Psoas muscle (tissue), 8 donors: ENCODE measurements around the gene ERMARD. TPM values are rescaled to one million over a fixed set of nuclear protein-coding genes. Genes with fewer than 3 reads are reported as not detected.

Experiments
- ATAC-seq, 4 donors: fragments of 200-7000 bp; cut with Tn5 transposase; one replicate each; pipeline ENCODE4 v1.9.1; 2020; ENCODE audit warnings: moderate library complexity in 3 of 4, mild to moderate bottlenecking in 2 of 4
- DNase-seq, 2 donors: peaks; one replicate each; pipeline ENCODE4 v3.0.0-alpha.2; 2020
- H3K27ac ChIP-seq: fragments of 200-600 bp; one replicate; pipeline ENCODE4 v1.8.0; 2022
- H3K27me3 ChIP-seq, 3 donors: fragments of 200-600 bp in 1 of 3; one replicate each; pipeline versions ENCODE4 v1.6.1 to v1.8.0; 2013 to 2022; ENCODE audit warnings: low read length in 2 of 3, mild to moderate bottlenecking in 2 of 3, moderate library complexity in 1 of 3; ENCODE audit not compliant: insufficient read depth in 3 of 3
- H3K36me3 ChIP-seq, 2 donors: fragments of 200-600 bp in 1 of 2; one replicate each; pipeline versions ENCODE4 v1.6.1 to v1.8.0; 2013 to 2022; ENCODE audit warnings: low read depth in 1 of 2, mild to moderate bottlenecking in 1 of 2, moderate library complexity in 1 of 2; ENCODE audit not compliant: insufficient read depth in 1 of 2
- H3K4me1 ChIP-seq: fragments of 200-600 bp; one replicate; pipeline ENCODE4 v1.8.0; 2022
- H3K4me3 ChIP-seq: fragments of 200-600 bp; one replicate; pipeline ENCODE4 v1.8.0; 2022; ENCODE audit warnings: mild to moderate bottlenecking
- H3K9me3 ChIP-seq: fragments of 200-600 bp; one replicate; pipeline ENCODE4 v1.8.0; 2022
- WGBS, 3 donors: extraction: QIAGEN DNeasy Blood & Tissue Kit; methylation state at CpG; one replicate each; pipeline versions ENCODE4 v1.1.6 to v1.1.7; 2013; 5-methylcytosine and 5-hydroxymethylcytosine counted together
- intact Hi-C, 2 donors: fragments of 100-400 bp; cut with DNase I; formaldehyde crosslinking; loops; one replicate each; pipeline versions ENCODE4 v1.11.0 to v1.14.2; 2022
- polyA plus RNA-seq, 3 donors: library from polyadenylated mRNA; stranded (reverse); fragments of 200-250 nt; gene quantifications; one replicate each; pipeline ENCODE4 v1.2.3, GENCODE V29; 2013
- total RNA-seq, 4 donors: library from RNA; stranded (reverse); fragmentation: NEBNext Ultra II Directional in 2 of 4; extraction: Animal tissue kit (Norgen Biotek cat#: 25700) in 2 of 4; gene quantifications; one replicate each; pipeline versions ENCODE4 v1.2.1 to v1.2.4, GENCODE V29; 2021 to 2023
- TF ChIP-seq, protein P1 (sequence below): fragments of 200-600 bp; IDR thresholded peaks from one replicate; pipeline ENCODE4 v1.8.0; 2022; ENCODE audit warnings: antibody characterized with exemption
- donor health status: healthy with polysubstance abuse.
- donor health status: DM: no; HTN: no; CAD: no; lungs with moderate emphysema.
- donor health status: Bipolar disorder and iron deficiency.
- donor health status: healthy.
- donor health status: DM: yes; HTN: yes; CAD: no.
- donor health status: DM: no; HTN: no; CAD: no.
- donor health status: DM: no; HTN: no; CAD: no.
- donor health status: DM: yes; HTN: yes; CAD: no.

ERMARD gene
- total and polyA plus RNA-seq, 7 donors: 7.9 to 13.3 (median 11.4) TPM

DNA sequence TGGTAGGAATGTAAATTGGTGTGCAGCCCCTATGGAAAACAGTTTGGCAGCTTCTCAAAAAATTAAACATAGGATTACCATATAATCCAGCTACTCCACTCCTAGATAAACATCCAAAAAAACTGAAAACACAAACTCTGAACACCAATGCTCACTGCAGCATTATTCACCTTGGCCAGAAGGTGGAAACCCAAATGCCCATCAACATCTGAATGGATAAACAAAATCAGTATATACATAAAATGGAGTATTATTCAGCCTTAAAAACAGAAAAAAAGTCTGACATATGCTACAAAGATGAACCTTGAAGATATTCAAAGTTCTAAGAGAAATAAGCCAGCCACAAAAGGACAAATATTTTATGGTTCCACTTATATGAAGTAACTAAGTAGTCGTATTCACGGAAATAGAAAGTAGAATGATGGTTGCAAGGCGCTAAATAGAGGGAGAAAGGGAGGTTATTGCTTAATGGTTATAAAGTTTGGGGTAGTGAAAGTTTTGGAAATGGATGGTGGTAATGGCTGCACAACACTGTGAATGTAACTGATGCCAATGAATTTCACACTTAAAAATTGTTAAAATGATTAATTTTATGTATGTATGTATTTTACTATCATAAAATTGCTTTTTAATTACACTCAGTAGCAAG lies 31.1 kb upstream of the ERMARD start:
- 86 to 97% (median 92%) methylated on average over 3 of the region's 3 CpGs for WGBS, 3 donors
- Histone ChIP-seq H3K4me1 (peaks cover 31% of the 10 kb centered on the region), H3K27ac (no peak overlapping the region), H3K9me3 (no peaks in the 10 kb centered on the region), H3K27me3 (no peaks in the 10 kb centered on the region), H3K4me3 (no peak overlapping the region), H3K36me3 (peaks cover 0 to 30% of the 10 kb centered on the region in 2 donors)
- TF ChIP-seq, protein P1, sequence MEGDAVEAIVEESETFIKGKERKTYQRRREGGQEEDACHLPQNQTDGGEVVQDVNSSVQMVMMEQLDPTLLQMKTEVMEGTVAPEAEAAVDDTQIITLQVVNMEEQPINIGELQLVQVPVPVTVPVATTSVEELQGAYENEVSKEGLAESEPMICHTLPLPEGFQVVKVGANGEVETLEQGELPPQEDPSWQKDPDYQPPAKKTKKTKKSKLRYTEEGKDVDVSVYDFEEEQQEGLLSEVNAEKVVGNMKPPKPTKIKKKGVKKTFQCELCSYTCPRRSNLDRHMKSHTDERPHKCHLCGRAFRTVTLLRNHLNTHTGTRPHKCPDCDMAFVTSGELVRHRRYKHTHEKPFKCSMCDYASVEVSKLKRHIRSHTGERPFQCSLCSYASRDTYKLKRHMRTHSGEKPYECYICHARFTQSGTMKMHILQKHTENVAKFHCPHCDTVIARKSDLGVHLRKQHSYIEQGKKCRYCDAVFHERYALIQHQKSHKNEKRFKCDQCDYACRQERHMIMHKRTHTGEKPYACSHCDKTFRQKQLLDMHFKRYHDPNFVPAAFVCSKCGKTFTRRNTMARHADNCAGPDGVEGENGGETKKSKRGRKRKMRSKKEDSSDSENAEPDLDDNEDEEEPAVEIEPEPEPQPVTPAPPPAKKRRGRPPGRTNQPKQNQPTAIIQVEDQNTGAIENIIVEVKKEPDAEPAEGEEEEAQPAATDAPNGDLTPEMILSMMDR: peak; percentile 6
- intact Hi-C loops: loop anchor here in 1 of 2 donors (10.0 kb wide), 1 partner anchor 834 kb away; the partner anchor contains the start of genes PSMB1 and TBP
- ATAC-seq (no peak), DNase-seq (no peak)

DNA sequence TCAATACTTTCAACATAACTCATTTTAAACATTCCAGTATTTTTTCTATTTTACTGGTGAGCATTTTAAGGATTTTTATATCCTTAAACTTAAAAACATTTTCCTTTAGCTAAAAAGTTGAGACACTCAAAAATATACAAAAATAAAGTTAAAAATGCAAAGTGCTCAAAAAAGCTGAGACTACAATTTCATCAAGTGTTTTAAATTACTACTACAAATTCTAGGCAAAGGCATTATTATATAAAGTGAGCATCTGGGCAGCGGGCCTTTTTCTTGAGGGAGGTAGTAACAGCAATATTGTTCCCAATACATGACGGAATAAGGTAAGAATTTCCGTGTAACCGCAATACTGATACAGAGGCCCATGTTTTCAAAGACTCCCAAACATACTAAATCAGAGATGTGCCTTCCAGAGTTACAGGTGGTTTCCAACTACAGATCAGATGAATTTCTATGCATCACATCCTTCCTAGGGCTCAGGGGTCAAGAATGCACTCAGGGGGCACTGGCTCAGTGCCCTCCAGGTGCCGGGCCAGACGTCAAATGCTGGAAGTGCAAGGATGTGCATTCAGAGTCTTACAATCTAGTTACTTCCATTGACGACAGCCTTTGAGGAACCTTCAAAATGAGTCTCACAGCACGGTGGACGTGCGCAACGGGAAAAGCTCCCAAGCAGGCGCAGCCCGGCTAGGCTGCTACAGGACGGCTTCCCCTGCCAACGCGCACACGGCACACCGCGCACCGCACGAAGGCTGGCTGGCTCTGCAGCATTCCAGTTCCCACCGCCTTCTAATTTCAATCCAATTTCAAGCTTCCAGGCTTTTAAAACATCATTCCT lies 28.8 kb upstream of the ERMARD start:
- 3 to 7% (median 3%) methylated on average over 22 of the region's 22 CpGs for WGBS, 3 donors
- ATAC-seq (peak; percentile 49 to 69 (median 60)), DNase-seq (peak; percentile 33 to 63)
- intact Hi-C loops: loop anchor here (2.0 to 10.0 kb wide), 2 partner anchors 20 to 832 kb away; partner anchors contain the start of genes C6orf120 (in 2 of the 2), WDR27 (in 2 of the 2), PSMB1 (in 1 of the 2) and TBP (in 1 of the 2)
- no peaks in the 10 kb centered on the region for H3K27me3 ChIP-seq
- H3K9me3 ChIP-seq: no peaks in the 10 kb centered on the region
- peak overlapping the region; percentile 86 for H3K27ac ChIP-seq
- TF ChIP-seq, protein P1: peak; percentile 2
- peak overlapping the region; percentile 74 for H3K4me3 ChIP-seq
- H3K36me3 ChIP-seq: peaks cover 0 to 8% of the 10 kb centered on the region in 2 donors
- H3K4me1 ChIP-seq: peaks cover 31% of the 10 kb centered on the region

DNA sequence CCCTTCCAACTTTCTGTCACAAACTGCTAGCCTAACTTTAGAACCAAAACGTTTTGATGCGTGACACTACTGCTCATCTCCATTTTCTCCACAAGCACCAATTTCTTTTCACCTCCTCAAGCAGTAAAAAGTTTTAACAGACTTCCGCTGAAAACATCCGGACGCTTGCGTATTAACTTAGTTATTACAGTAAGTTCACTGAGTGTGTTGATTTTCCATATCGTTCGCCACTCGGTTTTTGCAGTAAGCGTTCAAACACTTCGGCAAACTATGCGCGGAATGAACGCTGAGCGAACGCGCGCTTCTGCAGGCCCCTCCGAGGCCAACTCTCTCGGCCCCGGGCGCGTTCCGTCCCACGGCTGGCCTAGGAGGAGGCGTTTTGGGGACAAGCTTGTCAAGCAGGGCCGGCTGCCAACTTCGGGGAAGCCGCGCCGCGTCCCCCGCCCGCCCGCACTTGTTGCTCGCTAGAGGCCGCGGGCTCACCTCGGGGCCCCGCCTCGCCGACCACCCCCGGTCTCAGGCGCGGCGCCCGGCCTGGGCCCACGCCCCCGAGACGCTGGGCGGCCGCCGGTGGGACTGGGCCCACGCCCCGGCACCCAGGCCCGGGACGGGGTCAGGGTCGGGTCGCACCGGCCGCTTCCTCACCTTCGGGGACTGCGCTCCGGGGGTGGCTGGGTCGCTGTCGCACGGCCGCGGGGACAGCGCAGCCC lies 28.1 kb upstream of the ERMARD start:
- peak overlapping the region; percentile 86 for H3K27ac ChIP-seq
- TF ChIP-seq, protein P1: peak; percentile 1
- H3K4me3 ChIP-seq: peak overlapping the region; percentile 74
- whole genome bisulfite sequencing, 3 donors: 0 to 3% (median 1%) methylated on average over 32 to 70 of the region's 70 CpGs
- peaks cover 0 to 6% of the 10 kb centered on the region in 2 donors for H3K36me3 ChIP-seq
- peak; percentile 87 to 91 for DNase-seq
- H3K9me3 ChIP-seq: no peaks in the 10 kb centered on the region
- intact Hi-C loops: loop anchor here (2.0 to 10.0 kb wide), 2 partner anchors 21 to 831 kb away; partner anchors contain the start of genes C6orf120 (in 2 of the 2), WDR27 (in 2 of the 2), PSMB1 (in 1 of the 2) and TBP (in 1 of the 2)
- H3K4me1 ChIP-seq: peaks cover 31% of the 10 kb centered on the region
- H3K27me3 ChIP-seq: no peaks in the 10 kb centered on the region
- ATAC-seq: peak; percentile 75 to 83 (median 76)

DNA sequence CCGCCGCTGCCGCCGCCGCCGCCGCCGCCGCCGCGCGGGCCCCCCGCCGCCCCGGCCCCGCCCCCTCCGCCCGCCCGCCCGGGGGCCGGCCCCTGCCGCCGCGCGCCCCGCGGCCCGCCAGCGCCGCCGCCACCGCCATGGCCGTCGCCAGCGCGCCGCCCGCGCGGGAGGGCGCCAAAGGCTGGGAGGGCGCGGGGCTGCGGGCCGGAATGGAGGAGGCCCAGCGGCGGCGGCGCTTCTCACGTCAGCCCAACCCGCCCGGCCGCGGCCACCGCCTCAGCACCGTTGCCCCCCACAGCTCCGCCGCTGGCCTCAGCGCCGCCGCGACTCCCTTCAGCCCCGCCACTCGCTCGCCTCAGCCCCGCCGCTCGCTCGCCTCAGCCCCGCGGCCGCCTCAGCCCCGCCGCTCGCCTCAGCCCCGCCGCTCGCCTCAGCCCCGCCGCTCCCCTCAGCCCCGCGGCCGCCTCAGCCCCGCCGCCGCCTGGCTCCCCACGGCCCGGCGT lies 27.4 kb upstream of the ERMARD start:
- DNase-seq: peak; percentile 49 to 65
- TF ChIP-seq, protein P1: no peak
- H3K36me3 ChIP-seq: no peaks in the 10 kb centered on the region
- 1 to 2% (median 1%) methylated on average over 14 to 75 of the region's 89 CpGs for WGBS, 3 donors
- peak overlapping the region; percentile 89 for H3K27ac ChIP-seq
- H3K4me1 ChIP-seq: peaks cover 30% of the 10 kb centered on the region
- H3K4me3 ChIP-seq: peak overlapping the region; percentile 79
- ATAC-seq: peak; percentile 38 to 46 (median 43)
- intact Hi-C loops: loop anchor here (2.0 to 10.0 kb wide), 2 partner anchors 21 to 831 kb away; partner anchors contain the start of genes C6orf120 (in 2 of the 2), WDR27 (in 2 of the 2), PSMB1 (in 1 of the 2) and TBP (in 1 of the 2)
- H3K27me3 ChIP-seq: no peaks in the 10 kb centered on the region
- no peaks in the 10 kb centered on the region for H3K9me3 ChIP-seq
